Stomach (tissue), 4 donors: ENCODE results near the gene PIK3CA.

Source experiments
- EP300 ChIP-seq: sonication (generic); formaldehyde crosslinking; IDR thresholded peaks from one replicate; pipeline ENCODE4 v1.6.1; 2017; ENCODE audit warnings: antibody characterized with exemption
- POLR2A ChIP-seq, 4 donors: fragments of 450-650 bp; IDR thresholded peaks; one replicate each; pipeline ENCODE4 v1.6.1; 2016; ENCODE audit warnings: antibody characterized with exemption in 4 of 4, control low read depth in 2 of 4, mild to moderate bottlenecking in 1 of 4, moderate library complexity in 1 of 4
- POLR2AphosphoS5 ChIP-seq, 3 donors: sonication (generic); formaldehyde crosslinking; IDR thresholded peaks; one replicate each; pipeline ENCODE4 v1.6.1; 2016; ENCODE audit warnings: antibody characterized with exemption in 3 of 3
- TF ChIP-seq, protein P1 (sequence below), 7 experiments: fragments of 450-650 bp in 4 of 7; fragments of 200-600 bp in 3 of 7; sonication (generic) in 3 of 7; IDR thresholded peaks; one replicate each; pipeline ENCODE4 v1.5.1; 2016 to 2019; ENCODE audit warnings: antibody characterized with exemption in 7 of 7, control low read depth in 2 of 7, mild to moderate bottlenecking in 1 of 7

DNA sequence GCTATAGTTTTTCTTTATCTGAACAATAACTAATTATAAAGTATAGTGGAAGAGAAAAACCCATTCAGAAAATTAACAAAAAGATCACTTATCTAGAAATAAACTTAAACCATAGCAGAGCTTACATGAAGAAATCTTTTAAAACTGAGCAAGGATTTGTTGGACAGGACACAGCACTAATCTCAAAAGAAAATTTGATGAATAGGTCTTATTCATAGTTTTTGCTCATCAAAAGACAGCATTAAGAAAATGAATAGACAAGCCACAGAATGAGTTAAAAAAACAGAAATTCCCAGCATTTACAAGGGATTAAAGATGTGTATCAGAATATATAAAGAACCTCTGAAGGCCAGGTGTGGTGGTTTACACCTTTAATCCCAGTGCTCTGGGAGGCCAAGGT is 29.5 kb downstream of the PIK3CA start:
- TF ChIP-seq POLR2A (IDR thresholded peaks at IDR 0.05) (no peak), EP300 (no peak), POLR2AphosphoS5 (IDR thresholded peaks at IDR 0.05) (no peak)
- TF ChIP-seq, protein P1, sequence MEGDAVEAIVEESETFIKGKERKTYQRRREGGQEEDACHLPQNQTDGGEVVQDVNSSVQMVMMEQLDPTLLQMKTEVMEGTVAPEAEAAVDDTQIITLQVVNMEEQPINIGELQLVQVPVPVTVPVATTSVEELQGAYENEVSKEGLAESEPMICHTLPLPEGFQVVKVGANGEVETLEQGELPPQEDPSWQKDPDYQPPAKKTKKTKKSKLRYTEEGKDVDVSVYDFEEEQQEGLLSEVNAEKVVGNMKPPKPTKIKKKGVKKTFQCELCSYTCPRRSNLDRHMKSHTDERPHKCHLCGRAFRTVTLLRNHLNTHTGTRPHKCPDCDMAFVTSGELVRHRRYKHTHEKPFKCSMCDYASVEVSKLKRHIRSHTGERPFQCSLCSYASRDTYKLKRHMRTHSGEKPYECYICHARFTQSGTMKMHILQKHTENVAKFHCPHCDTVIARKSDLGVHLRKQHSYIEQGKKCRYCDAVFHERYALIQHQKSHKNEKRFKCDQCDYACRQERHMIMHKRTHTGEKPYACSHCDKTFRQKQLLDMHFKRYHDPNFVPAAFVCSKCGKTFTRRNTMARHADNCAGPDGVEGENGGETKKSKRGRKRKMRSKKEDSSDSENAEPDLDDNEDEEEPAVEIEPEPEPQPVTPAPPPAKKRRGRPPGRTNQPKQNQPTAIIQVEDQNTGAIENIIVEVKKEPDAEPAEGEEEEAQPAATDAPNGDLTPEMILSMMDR (IDR thresholded peaks at IDR 0.05) = no peak
